ENCODE measurements around the gene PRKCA. TPM values are rescaled to one million over a fixed set of nuclear protein-coding genes. Genes with fewer than 3 reads are reported as not detected.

The PRKCA gene
- total and polyA plus RNA-seq, 2 of the 13 experiments (the other 11 are each of a cell fraction or from before 2014, with no cell fraction given), result 18.5 to 21.5 TPM

DNA sequence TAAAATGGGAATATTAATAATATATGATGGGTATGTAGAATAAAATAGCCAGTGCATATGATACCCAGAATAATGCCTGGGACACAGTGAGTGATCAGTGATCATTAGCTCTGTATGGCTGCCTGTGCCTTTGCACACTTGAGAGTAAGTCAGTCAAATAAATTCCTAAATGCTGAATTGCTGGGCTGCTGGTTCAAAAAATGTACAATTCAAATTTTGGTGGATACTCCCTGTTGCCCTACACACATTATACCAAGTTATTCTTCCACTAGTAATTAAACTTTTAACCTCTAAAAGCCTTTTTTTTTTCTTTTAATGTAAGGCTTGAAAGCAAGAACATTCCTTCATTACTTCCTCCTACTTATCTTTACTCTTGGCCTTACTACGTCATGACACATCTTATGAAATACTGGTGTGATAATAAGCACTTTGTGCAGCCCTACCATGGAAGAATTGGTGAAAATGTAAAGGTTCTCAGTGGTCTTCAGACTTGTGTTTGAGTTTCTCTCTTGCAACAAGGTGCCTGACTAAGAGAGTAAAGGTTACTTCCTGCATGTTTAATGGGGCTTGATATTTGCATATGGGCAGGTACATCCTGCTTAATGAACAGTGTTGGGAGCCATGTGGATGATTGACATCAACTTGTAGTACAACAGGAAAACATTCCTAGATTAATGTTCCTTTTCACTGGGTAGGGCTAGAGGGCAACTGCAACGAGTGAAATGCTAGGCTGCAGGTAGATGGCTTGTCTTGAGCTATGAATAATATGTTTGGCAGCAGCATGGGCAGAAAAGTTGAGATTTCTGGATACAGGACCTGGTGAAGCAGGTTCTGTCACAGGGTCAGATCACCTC is 84.3 kb downstream of the PRKCA start (continued):
- TF ChIP-seq ZBTB3 (CRISPR knock-in tag; IDR thresholded peaks at IDR 0.05; ENCODE audit: borderline replicate concordance, low read depth) (no peak), POLR2G (IDR thresholded peaks at IDR 0.05; ENCODE audit: low read depth, low read length) (no peak), ZNF569 (CRISPR knock-in tag; IDR thresholded peaks at IDR 0.05; ENCODE audit: borderline replicate concordance) (no peak), SMYD3 (CRISPR knock-in tag; IDR thresholded peaks at IDR 0.05) (no peak), MTA1 (CRISPR knock-in tag; IDR thresholded peaks at IDR 0.05; ENCODE audit: borderline replicate concordance) (no peak), ISX (CRISPR knock-in tag; conservative IDR thresholded peaks at IDR 0.05) (no peak), ZNF652 (CRISPR knock-in tag; IDR thresholded peaks at IDR 0.05; ENCODE audit: borderline replicate concordance, low read depth) (0 out of 2 replicates have a peak, but pooled peaks have one; percentile 6), ZNF317 (CRISPR knock-in tag; IDR thresholded peaks at IDR 0.05) (no peak), AHR (CRISPR knock-in tag; IDR thresholded peaks at IDR 0.05) (no peak), STAT5B (CRISPR knock-in tag; IDR thresholded peaks at IDR 0.05) (no peak), MAF1 (CRISPR knock-in tag; IDR thresholded peaks at IDR 0.05; ENCODE audit: borderline replicate concordance) (no peak), SRY (CRISPR knock-in tag; IDR thresholded peaks at IDR 0.05) (no peak), ZMYM3 (CRISPR knock-in tag; IDR thresholded peaks at IDR 0.05) (no peak), ZNF430 (CRISPR knock-in tag; IDR thresholded peaks at IDR 0.05) (no peak), ELF1 (CRISPR knock-in tag; IDR thresholded peaks at IDR 0.05) (no peak), ZSCAN9 (CRISPR knock-in tag; IDR thresholded peaks at IDR 0.05; ENCODE audit: borderline replicate concordance) (no peak), NR2F1 (CRISPR knock-in tag; IDR thresholded peaks at IDR 0.05) (no peak), ZNF615 (CRISPR knock-in tag; IDR thresholded peaks at IDR 0.05; ENCODE audit: borderline replicate concordance) (no peak)
- TF ChIP-seq, protein P1, sequence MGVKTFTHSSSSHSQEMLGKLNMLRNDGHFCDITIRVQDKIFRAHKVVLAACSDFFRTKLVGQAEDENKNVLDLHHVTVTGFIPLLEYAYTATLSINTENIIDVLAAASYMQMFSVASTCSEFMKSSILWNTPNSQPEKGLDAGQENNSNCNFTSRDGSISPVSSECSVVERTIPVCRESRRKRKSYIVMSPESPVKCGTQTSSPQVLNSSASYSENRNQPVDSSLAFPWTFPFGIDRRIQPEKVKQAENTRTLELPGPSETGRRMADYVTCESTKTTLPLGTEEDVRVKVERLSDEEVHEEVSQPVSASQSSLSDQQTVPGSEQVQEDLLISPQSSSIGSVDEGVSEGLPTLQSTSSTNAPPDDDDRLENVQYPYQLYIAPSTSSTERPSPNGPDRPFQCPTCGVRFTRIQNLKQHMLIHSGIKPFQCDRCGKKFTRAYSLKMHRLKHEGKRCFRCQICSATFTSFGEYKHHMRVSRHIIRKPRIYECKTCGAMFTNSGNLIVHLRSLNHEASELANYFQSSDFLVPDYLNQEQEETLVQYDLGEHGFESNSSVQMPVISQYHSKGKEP (CRISPR knock-in tag; IDR thresholded peaks at IDR 0.05), result no peak
- TF ChIP-seq, protein P2, sequence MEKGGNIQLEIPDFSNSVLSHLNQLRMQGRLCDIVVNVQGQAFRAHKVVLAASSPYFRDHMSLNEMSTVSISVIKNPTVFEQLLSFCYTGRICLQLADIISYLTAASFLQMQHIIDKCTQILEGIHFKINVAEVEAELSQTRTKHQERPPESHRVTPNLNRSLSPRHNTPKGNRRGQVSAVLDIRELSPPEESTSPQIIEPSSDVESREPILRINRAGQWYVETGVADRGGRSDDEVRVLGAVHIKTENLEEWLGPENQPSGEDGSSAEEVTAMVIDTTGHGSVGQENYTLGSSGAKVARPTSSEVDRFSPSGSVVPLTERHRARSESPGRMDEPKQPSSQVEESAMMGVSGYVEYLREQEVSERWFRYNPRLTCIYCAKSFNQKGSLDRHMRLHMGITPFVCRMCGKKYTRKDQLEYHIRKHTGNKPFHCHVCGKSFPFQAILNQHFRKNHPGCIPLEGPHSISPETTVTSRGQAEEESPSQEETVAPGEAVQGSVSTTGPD (CRISPR knock-in tag; IDR thresholded peaks at IDR 0.05), result no peak
- TF ChIP-seq, protein P3, sequence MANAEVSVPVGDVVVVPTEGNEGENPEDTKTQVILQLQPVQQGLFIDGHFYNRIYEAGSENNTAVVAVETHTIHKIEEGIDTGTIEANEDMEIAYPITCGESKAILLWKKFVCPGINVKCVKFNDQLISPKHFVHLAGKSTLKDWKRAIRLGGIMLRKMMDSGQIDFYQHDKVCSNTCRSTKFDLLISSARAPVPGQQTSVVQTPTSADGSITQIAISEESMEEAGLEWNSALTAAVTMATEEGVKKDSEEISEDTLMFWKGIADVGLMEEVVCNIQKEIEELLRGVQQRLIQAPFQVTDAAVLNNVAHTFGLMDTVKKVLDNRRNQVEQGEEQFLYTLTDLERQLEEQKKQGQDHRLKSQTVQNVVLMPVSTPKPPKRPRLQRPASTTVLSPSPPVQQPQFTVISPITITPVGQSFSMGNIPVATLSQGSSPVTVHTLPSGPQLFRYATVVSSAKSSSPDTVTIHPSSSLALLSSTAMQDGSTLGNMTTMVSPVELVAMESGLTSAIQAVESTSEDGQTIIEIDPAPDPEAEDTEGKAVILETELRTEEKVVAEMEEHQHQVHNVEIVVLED (CRISPR knock-in tag; IDR thresholded peaks at IDR 0.05; ENCODE audit: borderline replicate concordance), result no peak
- TF ChIP-seq, protein P4, sequence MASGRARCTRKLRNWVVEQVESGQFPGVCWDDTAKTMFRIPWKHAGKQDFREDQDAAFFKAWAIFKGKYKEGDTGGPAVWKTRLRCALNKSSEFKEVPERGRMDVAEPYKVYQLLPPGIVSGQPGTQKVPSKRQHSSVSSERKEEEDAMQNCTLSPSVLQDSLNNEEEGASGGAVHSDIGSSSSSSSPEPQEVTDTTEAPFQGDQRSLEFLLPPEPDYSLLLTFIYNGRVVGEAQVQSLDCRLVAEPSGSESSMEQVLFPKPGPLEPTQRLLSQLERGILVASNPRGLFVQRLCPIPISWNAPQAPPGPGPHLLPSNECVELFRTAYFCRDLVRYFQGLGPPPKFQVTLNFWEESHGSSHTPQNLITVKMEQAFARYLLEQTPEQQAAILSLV (CRISPR knock-in tag; IDR thresholded peaks at IDR 0.05; ENCODE audit: borderline replicate concordance), result no peak
- TF ChIP-seq, protein P5, sequence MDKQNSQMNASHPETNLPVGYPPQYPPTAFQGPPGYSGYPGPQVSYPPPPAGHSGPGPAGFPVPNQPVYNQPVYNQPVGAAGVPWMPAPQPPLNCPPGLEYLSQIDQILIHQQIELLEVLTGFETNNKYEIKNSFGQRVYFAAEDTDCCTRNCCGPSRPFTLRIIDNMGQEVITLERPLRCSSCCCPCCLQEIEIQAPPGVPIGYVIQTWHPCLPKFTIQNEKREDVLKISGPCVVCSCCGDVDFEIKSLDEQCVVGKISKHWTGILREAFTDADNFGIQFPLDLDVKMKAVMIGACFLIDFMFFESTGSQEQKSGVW (CRISPR knock-in tag; IDR thresholded peaks at IDR 0.05; ENCODE audit: borderline replicate concordance), result no peak

Data from HepG2 (cell line).